ENCODE data around the gene PDE4B.

The PDE4B gene

DNA sequence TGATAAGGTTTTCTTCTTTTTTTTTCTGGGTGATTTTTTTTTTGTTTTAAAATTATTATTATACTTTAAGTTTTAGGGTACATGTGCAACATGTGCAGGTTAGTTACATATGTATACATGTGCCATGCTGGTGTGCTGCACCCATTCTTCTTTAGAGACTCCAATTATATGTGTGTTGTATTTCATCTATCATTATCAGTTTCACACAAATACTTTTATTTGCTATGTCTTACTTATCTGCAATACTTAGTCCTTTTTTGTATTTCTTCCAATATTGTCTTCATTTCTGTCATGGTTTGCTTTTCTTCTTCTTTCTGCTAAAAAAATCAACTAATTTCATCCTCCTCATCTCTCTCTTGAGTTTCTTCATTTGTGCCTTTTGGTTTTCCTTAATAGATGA lies 3.9 kb upstream of the PDE4B start:
- Histone ChIP-seq H3K27ac (ENCODE audit: low read depth, low read length, poor library complexity, severe bottlenecking) (no peak overlapping the region), H3K9ac (ENCODE audit: low read length) (no peak overlapping the region), H3K79me2 (ENCODE audit: insufficient read depth, low read length) (no peaks in the 10 kb centered on the region), H3K9me3 (ENCODE audit: low read length) (no peaks in the 10 kb centered on the region), H3K27me3 (ENCODE audit: insufficient read depth, low read length) (no peaks in the 10 kb centered on the region), H3F3A (ENCODE audit: insufficient read depth, low read length) (no peaks in the 10 kb centered on the region), H3K4me2 (ENCODE audit: low read length) (no peak overlapping the region), H4K20me1 (ENCODE audit: insufficient read depth, low read length) (no peaks in the 10 kb centered on the region), H3K36me3 (ENCODE audit: insufficient read depth, low read length) (no peaks in the 10 kb centered on the region), H2AFZ (ENCODE audit: low read length) (no peak overlapping the region), H3K9me2 (ENCODE audit: low read depth, low read length) (no peaks in the 10 kb centered on the region), H3K4me1 (ENCODE audit: insufficient read depth, low read length, severe bottlenecking) (no peaks in the 10 kb centered on the region), H3K4me3 (ENCODE audit: low read depth, low read length, poor library complexity, severe bottlenecking) (no peak overlapping the region)
- no peak for TF ChIP-seq EZH2 (IDR thresholded peaks at IDR 0.05; ENCODE audit: borderline replicate concordance, low read length)
- TF ChIP-seq, protein P1, sequence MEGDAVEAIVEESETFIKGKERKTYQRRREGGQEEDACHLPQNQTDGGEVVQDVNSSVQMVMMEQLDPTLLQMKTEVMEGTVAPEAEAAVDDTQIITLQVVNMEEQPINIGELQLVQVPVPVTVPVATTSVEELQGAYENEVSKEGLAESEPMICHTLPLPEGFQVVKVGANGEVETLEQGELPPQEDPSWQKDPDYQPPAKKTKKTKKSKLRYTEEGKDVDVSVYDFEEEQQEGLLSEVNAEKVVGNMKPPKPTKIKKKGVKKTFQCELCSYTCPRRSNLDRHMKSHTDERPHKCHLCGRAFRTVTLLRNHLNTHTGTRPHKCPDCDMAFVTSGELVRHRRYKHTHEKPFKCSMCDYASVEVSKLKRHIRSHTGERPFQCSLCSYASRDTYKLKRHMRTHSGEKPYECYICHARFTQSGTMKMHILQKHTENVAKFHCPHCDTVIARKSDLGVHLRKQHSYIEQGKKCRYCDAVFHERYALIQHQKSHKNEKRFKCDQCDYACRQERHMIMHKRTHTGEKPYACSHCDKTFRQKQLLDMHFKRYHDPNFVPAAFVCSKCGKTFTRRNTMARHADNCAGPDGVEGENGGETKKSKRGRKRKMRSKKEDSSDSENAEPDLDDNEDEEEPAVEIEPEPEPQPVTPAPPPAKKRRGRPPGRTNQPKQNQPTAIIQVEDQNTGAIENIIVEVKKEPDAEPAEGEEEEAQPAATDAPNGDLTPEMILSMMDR (IDR thresholded peaks at IDR 0.05; ENCODE audit: low read length): no peak

DNA sequence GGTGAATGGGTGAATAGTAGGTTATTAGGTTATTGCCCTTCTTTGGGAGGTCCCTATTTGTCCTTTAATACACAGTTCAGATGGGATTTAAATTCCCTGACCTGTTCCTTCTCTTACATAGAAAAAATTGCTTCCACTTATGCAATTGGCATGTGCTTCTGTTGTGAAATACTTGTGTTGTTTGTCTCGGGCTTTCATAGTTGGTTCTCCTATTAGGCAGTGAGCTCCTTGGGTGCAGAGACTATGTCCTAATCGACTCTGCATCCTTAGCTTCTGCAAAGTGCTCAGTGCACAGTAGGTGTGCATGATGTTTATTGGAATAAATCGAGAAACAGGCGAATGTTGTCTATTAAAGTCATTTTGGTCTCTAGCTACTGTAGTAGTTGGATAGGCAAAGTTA lies 1.3 kb upstream of the PDE4B start:
- Histone ChIP-seq H3K27ac (ENCODE audit: low read depth, low read length, poor library complexity, severe bottlenecking) (no peak overlapping the region), H3K4me2 (ENCODE audit: low read length) (no peak overlapping the region), H3K9me2 (ENCODE audit: low read depth, low read length) (no peaks in the 10 kb centered on the region), H3K36me3 (ENCODE audit: insufficient read depth, low read length) (no peaks in the 10 kb centered on the region), H3K4me1 (ENCODE audit: insufficient read depth, low read length, severe bottlenecking) (no peaks in the 10 kb centered on the region), H3F3A (ENCODE audit: insufficient read depth, low read length) (no peaks in the 10 kb centered on the region), H3K79me2 (ENCODE audit: insufficient read depth, low read length) (no peaks in the 10 kb centered on the region), H3K4me3 (ENCODE audit: low read depth, low read length, poor library complexity, severe bottlenecking) (no peak overlapping the region), H4K20me1 (ENCODE audit: insufficient read depth, low read length) (no peaks in the 10 kb centered on the region), H3K27me3 (ENCODE audit: insufficient read depth, low read length) (no peaks in the 10 kb centered on the region), H3K9me3 (ENCODE audit: low read length) (no peaks in the 10 kb centered on the region), H3K9ac (ENCODE audit: low read length) (no peak overlapping the region), H2AFZ (ENCODE audit: low read length) (no peak overlapping the region)
- TF ChIP-seq, protein P1 (IDR thresholded peaks at IDR 0.05; ENCODE audit: low read length): no peak
- no peak for TF ChIP-seq EZH2 (IDR thresholded peaks at IDR 0.05; ENCODE audit: borderline replicate concordance, low read length)

DNA sequence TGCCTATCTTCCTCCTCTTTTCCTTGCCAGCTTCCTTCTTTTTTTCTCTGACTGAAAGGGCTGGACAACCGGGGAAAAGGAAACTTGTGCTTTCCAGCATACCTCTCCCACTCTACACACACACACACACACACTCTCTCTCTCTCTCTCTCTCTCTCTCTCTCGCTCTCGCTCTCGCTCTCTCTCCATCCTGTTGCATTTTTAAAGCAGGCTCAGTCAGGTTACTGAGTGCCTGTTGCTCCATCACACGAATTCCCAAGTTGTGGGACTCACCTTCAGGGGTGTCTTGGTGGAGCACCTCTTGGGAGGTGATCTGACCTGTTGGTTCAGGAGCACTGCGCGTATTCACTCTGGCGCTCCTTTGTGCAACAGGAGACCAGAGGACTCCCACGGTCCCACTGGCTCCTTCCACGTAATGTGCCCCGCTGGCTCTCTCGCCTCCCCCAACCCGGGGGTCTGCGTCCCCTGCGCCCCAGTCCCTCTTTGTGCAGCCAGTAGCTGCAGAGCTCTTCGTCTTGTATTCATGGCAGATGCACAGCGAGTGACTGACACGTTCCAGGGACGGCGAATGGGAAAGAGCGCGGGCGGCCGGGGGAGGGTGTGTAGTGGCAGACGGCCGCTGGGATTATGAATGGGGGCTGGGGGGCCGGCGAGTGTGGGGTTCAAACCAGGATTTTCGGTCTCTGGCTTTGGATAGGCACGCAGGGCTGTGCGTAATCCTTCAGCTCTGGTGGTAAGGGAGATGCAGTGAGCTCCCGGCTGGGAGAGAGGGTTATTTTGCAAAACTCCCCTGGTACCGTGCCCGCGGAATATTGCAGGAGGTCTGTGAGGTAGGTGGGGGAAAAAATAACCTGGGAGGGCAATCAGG lies 660 bp upstream of the PDE4B start:
- H3K36me3 ChIP-seq (ENCODE audit: insufficient read depth, low read length): no peaks in the 10 kb centered on the region
- no peaks in the 10 kb centered on the region for H3K27me3 ChIP-seq (ENCODE audit: insufficient read depth, low read length)
- H3K9me3 ChIP-seq (ENCODE audit: low read length): no peaks in the 10 kb centered on the region
- TF ChIP-seq, protein P1 (IDR thresholded peaks at IDR 0.05; ENCODE audit: low read length): no peak
- no peak for TF ChIP-seq EZH2 (IDR thresholded peaks at IDR 0.05; ENCODE audit: borderline replicate concordance, low read length)
- no peak overlapping the region for H2AFZ ChIP-seq (ENCODE audit: low read length)
- no peak overlapping the region for H3K27ac ChIP-seq (ENCODE audit: low read depth, low read length, poor library complexity, severe bottlenecking)
- no peaks in the 10 kb centered on the region for H3F3A ChIP-seq (ENCODE audit: insufficient read depth, low read length)
- H4K20me1 ChIP-seq (ENCODE audit: insufficient read depth, low read length): no peaks in the 10 kb centered on the region
- no peaks in the 10 kb centered on the region for H3K79me2 ChIP-seq (ENCODE audit: insufficient read depth, low read length)
- H3K4me3 ChIP-seq (ENCODE audit: low read depth, low read length, poor library complexity, severe bottlenecking): no peak overlapping the region
- H3K9me2 ChIP-seq (ENCODE audit: low read depth, low read length): no peaks in the 10 kb centered on the region
- H3K9ac ChIP-seq (ENCODE audit: low read length): no peak overlapping the region
- H3K4me1 ChIP-seq (ENCODE audit: insufficient read depth, low read length, severe bottlenecking): no peaks in the 10 kb centered on the region
- H3K4me2 ChIP-seq (ENCODE audit: low read length): no peak overlapping the region
